ENCODE results near the gene AP1S3. TPM values are rescaled to one million over a fixed set of nuclear protein-coding genes. Genes with fewer than 3 reads are reported as not detected.
A peak's percentile ranks its signal among the peaks of the same experiment; 100 is the strongest.

The AP1S3 gene
- total RNA-seq, 1 experiment from 2014 or later: 185 TPM

GRCh38 chr2:223751012-223751411, 86.4 kb downstream of the AP1S3 start:
- H3K4me2 ChIP-seq (ENCODE audit: low read length): no peak overlapping the region
- no peak for DNase-seq (ENCODE audit: low read depth, low spot score)
- intact Hi-C loops (cut with micrococcal nuclease): no loop called here
- TF ChIP-seq JUND (IDR thresholded peaks at IDR 0.05) (peak; percentile 23; the same call in 1 of the 2 replicates), ZFX (IDR thresholded peaks at IDR 0.05) (no peak), EZH2phosphoT487 (IDR thresholded peaks at IDR 0.05; ENCODE audit: borderline replicate concordance) (no peak)
- no peaks in the 10 kb centered on the region for H4K20me1 ChIP-seq (ENCODE audit: insufficient read depth)
- ATAC-seq: peak; percentile 57; the same call in 1 of the 2 replicates
- no peaks in the 10 kb centered on the region for H3K79me2 ChIP-seq (ENCODE audit: insufficient read depth, low read length)
- H2AFZ ChIP-seq (ENCODE audit: low read depth, low read length, poor library complexity, severe bottlenecking): no peak overlapping the region
- POLR2A ChIA-PET: no interaction called here
- H3K9me2 ChIP-seq (ENCODE audit: insufficient read depth): no peaks in the 10 kb centered on the region
- no peaks in the 10 kb centered on the region for H3K9me3 ChIP-seq (ENCODE audit: control insufficient read depth in 1 of 2, insufficient read depth in 1 of 2, low read depth in 1 of 2, low read length in 2 of 2)
- BruUV-seq (replicated peaks): no TSS peak
- no peaks in the 10 kb centered on the region for H3K27me3 ChIP-seq (ENCODE audit: insufficient read depth, low read length)
- RAD21 ChIA-PET (ENCODE audit: low non-redundant PET in 1 of 2, low total read pairs in 2 of 2, uncharacterized antibody in 2 of 2, unreplicated experiment in 2 of 2): no interaction called here
- no peak overlapping the region for H3K4me3 ChIP-seq (replicated peaks in 1 of 2; ENCODE audit: low read depth in 1 of 2, low read length in 2 of 2)
- CTCF ChIA-PET: no interaction called here
- H3K27ac ChIP-seq (ENCODE audit: low read depth, low read length): no peak overlapping the region
- H3K36me3 ChIP-seq (ENCODE audit: control insufficient read depth in 1 of 2, insufficient read depth in 2 of 2, low read length in 2 of 2): no peaks in the 10 kb centered on the region
- peaks cover 0 to 14% of the 10 kb centered on the region in 2 experiments; a peak in 1 of 4 replicates for H3K4me1 ChIP-seq (ENCODE audit: control insufficient read depth in 1 of 2, insufficient read depth in 2 of 2, low read length in 2 of 2)
- H3K9ac ChIP-seq (ENCODE audit: low read length): no peak overlapping the region

- Histone ChIP-seq H3K79me2 (ENCODE audit: insufficient read depth, low read length) (no peaks in the 10 kb centered on the region), H3K9ac (ENCODE audit: low read length) (no peak overlapping the region), H3K4me1 (ENCODE audit: control insufficient read depth in 1 of 2, insufficient read depth in 2 of 2, low read length in 2 of 2) (peaks cover 0 to 14% of the 10 kb centered on the region in 2 experiments; a peak in 1 of 4 replicates), H3K27me3 (ENCODE audit: insufficient read depth, low read length) (no peaks in the 10 kb centered on the region), H3K27ac (ENCODE audit: low read depth, low read length) (no peak overlapping the region), H3K4me3 (replicated peaks in 1 of 2; ENCODE audit: low read depth in 1 of 2, low read length in 2 of 2) (no peak overlapping the region), H3K4me2 (ENCODE audit: low read length) (no peak overlapping the region), H3K36me3 (ENCODE audit: control insufficient read depth in 1 of 2, insufficient read depth in 2 of 2, low read length in 2 of 2) (no peaks in the 10 kb centered on the region), H3K9me3 (ENCODE audit: control insufficient read depth in 1 of 2, insufficient read depth in 1 of 2, low read depth in 1 of 2, low read length in 2 of 2) (no peaks in the 10 kb centered on the region), H2AFZ (ENCODE audit: low read depth, low read length, poor library complexity, severe bottlenecking) (no peak overlapping the region), H3K9me2 (ENCODE audit: insufficient read depth) (no peaks in the 10 kb centered on the region), H4K20me1 (ENCODE audit: insufficient read depth) (no peaks in the 10 kb centered on the region)
- RAD21 ChIA-PET (ENCODE audit: low non-redundant PET in 1 of 2, low total read pairs in 2 of 2, uncharacterized antibody in 2 of 2, unreplicated experiment in 2 of 2): no interaction called here
- POLR2A ChIA-PET: no interaction called here
- BruUV-seq (replicated peaks): no TSS peak
- DNase-seq (ENCODE audit: low read depth, low spot score) (no peak), ATAC-seq (no peak; the same call in 1 of the 2 replicates)
- TF ChIP-seq SIN3A (IDR thresholded peaks at IDR 0.05; ENCODE audit: low read depth) (no peak), MAX (IDR thresholded peaks at IDR 0.05) (no peak), ELF1 (IDR thresholded peaks at IDR 0.05; ENCODE audit: borderline replicate concordance, low read depth) (no peak), FOSL1 (IDR thresholded peaks at IDR 0.05; ENCODE audit: low read depth) (no peak), ATF3 (IDR thresholded peaks at IDR 0.05) (no peak), EZH2phosphoT487 (IDR thresholded peaks at IDR 0.05; ENCODE audit: borderline replicate concordance) (no peak), SP1 (IDR thresholded peaks at IDR 0.05; ENCODE audit: low read depth) (no peak), YY1 (IDR thresholded peaks at IDR 0.05; ENCODE audit: extremely low read depth, insufficient replicate concordance, low read depth, low read length) (no peak), REST (IDR thresholded peaks at IDR 0.05; ENCODE audit: low read depth) (no peak)
- CTCF ChIA-PET: no interaction called here
- intact Hi-C loops (cut with micrococcal nuclease): no loop called here
Observed at GRCh38 chr2:223747392-223748042, 89.9 kb downstream of the AP1S3 start.
